K562 (cell line): ENCODE data around the gene MAGI1. TPM values are rescaled to one million over a fixed set of nuclear protein-coding genes. Genes with fewer than 3 reads are reported as not detected.

Experiments
- CBFA2T2 ChIP-seq: fragments of 450-650 bp; conservative IDR thresholded peaks from 2 replicates; pipeline ENCODE4 v1.6.1; 2017; ENCODE audit warnings: mild to moderate bottlenecking
- CCAR2 ChIP-seq: fragments of 200-400 bp; formaldehyde crosslinking; IDR thresholded peaks from 2 replicates; pipeline ENCODE4 v1.6.1; 2017; ENCODE audit warnings: mild to moderate bottlenecking, low read depth, low read length
- CREB5 ChIP-seq: fragments of 250-450 bp; sonication (Bioruptor Pico); IDR thresholded peaks from 2 replicates; pipeline ENCODE4 v1.5.0; 2020; ENCODE audit warnings: mild to moderate bottlenecking
- DDX20 ChIP-seq: fragments of 450-650 bp; IDR thresholded peaks from 2 replicates; pipeline ENCODE4 v1.6.1; 2016; ENCODE audit warnings: missing genetic modification characterization, low read depth, mild to moderate bottlenecking, missing compliant biosample characterization, moderate library complexity
- FIP1L1 ChIP-seq: fragments of 200-400 bp; formaldehyde crosslinking; IDR thresholded peaks from 2 replicates; pipeline ENCODE4 v1.6.1; 2018; ENCODE audit warnings: mild to moderate bottlenecking, low read depth, low read length; ENCODE audit not compliant: poor library complexity, severe bottlenecking
- HOXB6 ChIP-seq: fragments of 250-450 bp; sonication (Bioruptor Pico); IDR thresholded peaks from 2 replicates; pipeline ENCODE4 v1.5.1; 2022; ENCODE audit warnings: mild to moderate bottlenecking, borderline replicate concordance
- KAT8 ChIP-seq: fragments of 450-650 bp; IDR thresholded peaks from 2 replicates; pipeline ENCODE4 v1.6.1; 2016; ENCODE audit warnings: low read depth, mild to moderate bottlenecking
- KDM4B ChIP-seq, 2 experiments: fragments of 450-650 bp in 1 of 2; sonication (generic) in 1 of 2; IDR thresholded peaks; 2 replicates each; pipeline ENCODE4 v1.6.1; 2016 to 2017; ENCODE audit warnings: borderline replicate concordance in 2 of 2, antibody characterized with exemption in 1 of 2, low read depth in 1 of 2, mild to moderate bottlenecking in 1 of 2
- MITF ChIP-seq: IDR thresholded peaks from 2 replicates; pipeline ENCODE4 v1.6.1; 2014; ENCODE audit warnings: antibody characterized with exemption
- SMARCB1 ChIP-seq: IDR thresholded peaks from 2 replicates; pipeline ENCODE4 v1.6.1; 2011; ENCODE audit warnings: improper control_type of control experiment, low read depth; ENCODE audit not compliant: insufficient read length
- THRA ChIP-seq: fragments of 450-650 bp; IDR thresholded peaks from 2 replicates; pipeline ENCODE4 v1.6.1; 2017; ENCODE audit warnings: mild to moderate bottlenecking, moderate library complexity
- ZNF12 ChIP-seq: sonication (generic); formaldehyde crosslinking; IDR thresholded peaks from 2 replicates; pipeline ENCODE4 v1.4.0; 2020; ENCODE audit warnings: mild to moderate bottlenecking, missing genetic modification reagents
- ZNF3 ChIP-seq: fragments of 250-450 bp; sonication (Bioruptor Pico); IDR thresholded peaks from 2 replicates; pipeline ENCODE4 v1.5.0; 2021; ENCODE audit warnings: mild to moderate bottlenecking, moderate library complexity
- ZNF57 ChIP-seq: fragments of 450-650 bp; formaldehyde crosslinking; IDR thresholded peaks from 2 replicates; pipeline ENCODE4 v1.4.0; 2020; ENCODE audit warnings: mild to moderate bottlenecking, moderate library complexity
- polyA plus RNA-seq, 8 experiments: library from polyadenylated mRNA; depleted of rRNA in 4 of 8; stranded (reverse) in 5 of 8; unstranded in 3 of 8; fragments of >200 nt; fragmentation: Nextera tagmentation in 2 of 8; fragmentation: Illumina TruSeq in 1 of 8; extraction: Ambion mirVana in 2 of 8; extraction: Trizol in 1 of 8; gene quantifications; 2 replicates each; pipeline versions ENCODE4 v1.2.1 to v1.2.3, GENCODE V29; 2011 to 2014; ENCODE audit warnings: inconsistent platforms in 1 of 8, missing spikeins in 1 of 8
- total RNA-seq, 7 experiments: library from RNA; depleted of rRNA in 6 of 7; stranded (reverse); fragments of >200 nt in 6 of 7; fragmentation: Illumina TruSeq in 2 of 7; extraction: Trizol in 2 of 7; gene quantifications; 2 replicates each; pipeline versions ENCODE4 v1.2.1 to v1.2.3, GENCODE V29; 2011 to 2021; ENCODE audit warnings: low replicate concordance in 1 of 7
- TF ChIP-seq, protein P1 (sequence below), 2 experiments: fragments of 450-650 bp in 1 of 2; sonication (generic) in 1 of 2; formaldehyde crosslinking in 1 of 2; IDR thresholded peaks; 2 replicates each; pipeline versions ENCODE4 v1.7.1 to v1.9.0; 2016 to 2022; ENCODE audit warnings: inconsistent platforms in 1 of 2, mild to moderate bottlenecking in 1 of 2, missing genetic modification reagents in 1 of 2

MAGI1 gene
- total and polyA plus RNA-seq, 9 of the 15 experiments (the other 6 are each of a cell fraction or from before 2014, with no cell fraction given) = 7.8 to 59.4 (median 43.2) TPM

DNA sequence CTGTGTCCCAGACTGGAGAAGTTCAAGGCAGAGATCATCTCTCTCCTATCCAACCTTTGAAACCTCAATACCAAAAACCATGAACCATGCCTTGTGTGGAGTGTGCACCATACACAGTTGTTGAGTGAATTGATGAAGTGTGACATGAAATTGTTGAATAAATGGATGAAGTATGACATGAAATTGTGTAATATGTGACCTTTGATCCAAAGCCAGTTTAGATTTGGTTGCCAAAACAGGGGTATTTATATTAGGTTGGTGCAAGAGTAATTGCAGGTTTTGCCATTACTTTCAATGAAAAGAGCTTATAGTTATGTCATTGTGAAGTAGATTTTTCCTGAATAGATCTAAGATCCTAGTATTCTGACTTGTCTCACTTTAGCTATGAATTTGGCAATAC lies 3.1 kb upstream of the MAGI1 start (continued):
- TF ChIP-seq, protein P1, sequence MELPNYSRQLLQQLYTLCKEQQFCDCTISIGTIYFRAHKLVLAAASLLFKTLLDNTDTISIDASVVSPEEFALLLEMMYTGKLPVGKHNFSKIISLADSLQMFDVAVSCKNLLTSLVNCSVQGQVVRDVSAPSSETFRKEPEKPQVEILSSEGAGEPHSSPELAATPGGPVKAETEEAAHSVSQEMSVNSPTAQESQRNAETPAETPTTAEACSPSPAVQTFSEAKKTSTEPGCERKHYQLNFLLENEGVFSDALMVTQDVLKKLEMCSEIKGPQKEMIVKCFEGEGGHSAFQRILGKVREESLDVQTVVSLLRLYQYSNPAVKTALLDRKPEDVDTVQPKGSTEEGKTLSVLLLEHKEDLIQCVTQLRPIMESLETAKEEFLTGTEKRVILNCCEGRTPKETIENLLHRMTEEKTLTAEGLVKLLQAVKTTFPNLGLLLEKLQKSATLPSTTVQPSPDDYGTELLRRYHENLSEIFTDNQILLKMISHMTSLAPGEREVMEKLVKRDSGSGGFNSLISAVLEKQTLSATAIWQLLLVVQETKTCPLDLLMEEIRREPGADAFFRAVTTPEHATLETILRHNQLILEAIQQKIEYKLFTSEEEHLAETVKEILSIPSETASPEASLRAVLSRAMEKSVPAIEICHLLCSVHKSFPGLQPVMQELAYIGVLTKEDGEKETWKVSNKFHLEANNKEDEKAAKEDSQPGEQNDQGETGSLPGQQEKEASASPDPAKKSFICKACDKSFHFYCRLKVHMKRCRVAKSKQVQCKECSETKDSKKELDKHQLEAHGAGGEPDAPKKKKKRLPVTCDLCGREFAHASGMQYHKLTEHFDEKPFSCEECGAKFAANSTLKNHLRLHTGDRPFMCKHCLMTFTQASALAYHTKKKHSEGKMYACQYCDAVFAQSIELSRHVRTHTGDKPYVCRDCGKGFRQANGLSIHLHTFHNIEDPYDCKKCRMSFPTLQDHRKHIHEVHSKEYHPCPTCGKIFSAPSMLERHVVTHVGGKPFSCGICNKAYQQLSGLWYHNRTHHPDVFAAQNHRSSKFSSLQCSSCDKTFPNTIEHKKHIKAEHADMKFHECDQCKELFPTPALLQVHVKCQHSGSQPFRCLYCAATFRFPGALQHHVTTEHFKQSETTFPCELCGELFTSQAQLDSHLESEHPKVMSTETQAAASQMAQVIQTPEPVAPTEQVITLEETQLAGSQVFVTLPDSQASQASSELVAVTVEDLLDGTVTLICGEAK (IDR thresholded peaks at IDR 0.05) = no peak
- TF ChIP-seq, protein P1 (CRISPR knock-in tag; IDR thresholded peaks at IDR 0.05) = no peak
- no peak for TF ChIP-seq CCAR2
- no peak for TF ChIP-seq CREB5 (CRISPR knock-in tag)
- no peak for TF ChIP-seq ZNF57 (CRISPR knock-in tag)
- TF ChIP-seq HOXB6 (CRISPR knock-in tag) = no peak
- no peak for TF ChIP-seq DDX20 (tag)
- no peak for TF ChIP-seq FIP1L1
- no peak for TF ChIP-seq KDM4B (IDR thresholded peaks at IDR 0.05; ENCODE audit: borderline replicate concordance in 2 of 2, low read depth in 1 of 2)
- TF ChIP-seq THRA = no peak
- TF ChIP-seq KAT8 = no peak
- no peak for TF ChIP-seq CBFA2T2
- TF ChIP-seq SMARCB1 = no peak
- TF ChIP-seq ZNF12 (CRISPR knock-in tag) = no peak
- TF ChIP-seq MITF = no peak
- no peak for TF ChIP-seq ZNF3 (CRISPR knock-in tag)
